Testis (tissue), 3 donors: Measurements from ENCODE around the gene SHBG. TPM values are rescaled to one million over a fixed set of nuclear protein-coding genes. Genes with fewer than 3 reads are reported as not detected.
A peak's percentile ranks its signal among the peaks of the same experiment; 100 is the strongest.

Source experiments
- DNase-seq: peaks from one replicate; pipeline ENCODE4 v3.0.0-alpha.2; 2019
- H3K27ac ChIP-seq, 2 donors: fragments of 200-600 bp; sonication (generic); one replicate each; pipeline ENCODE4 v1.5.1; 2019
- H3K27me3 ChIP-seq: fragments of 200-600 bp; sonication (generic); one replicate; pipeline ENCODE4 v1.5.1; 2019
- H3K36me3 ChIP-seq: fragments of 200-600 bp; sonication (generic); one replicate; pipeline ENCODE4 v1.5.1; 2017; ENCODE audit warnings: low read depth; ENCODE audit errors: missing control alignments
- H3K4me1 ChIP-seq: fragments of 200-600 bp; sonication (generic); one replicate; pipeline ENCODE4 v1.5.1; 2019
- H3K4me3 ChIP-seq, 2 donors: fragments of 200-600 bp; sonication (generic); one replicate each; pipeline ENCODE4 v1.5.1; 2017 to 2019
- H3K9me3 ChIP-seq: fragments of 200-600 bp; sonication (generic); one replicate; pipeline ENCODE4 v1.5.1; 2017
- CTCF ChIP-seq, 3 experiments: fragments of 450-650 bp in 2 of 3; fragments of 200-600 bp in 1 of 3; sonication (generic) in 1 of 3; IDR thresholded peaks; one replicate each; pipeline ENCODE4 v1.5.1; 2016 to 2019; ENCODE audit warnings: antibody characterized with exemption in 3 of 3, mild to moderate bottlenecking in 2 of 3, moderate library complexity in 1 of 3
- POLR2A ChIP-seq: fragments of 450-650 bp; IDR thresholded peaks from one replicate; pipeline ENCODE4 v1.6.1; 2017; ENCODE audit warnings: antibody characterized with exemption, mild to moderate bottlenecking, moderate library complexity
- WGBS, 2 donors: methylation state at CpG; one replicate each; pipeline ENCODE4 v1.1.5; 2018; 5-methylcytosine and 5-hydroxymethylcytosine counted together
- intact Hi-C: fragments of 100-400 bp; cut with DNase I; formaldehyde crosslinking; loops from one replicate; pipeline ENCODE4 v1.15.1; 2023; ENCODE audit warnings: low total_unique reads
- polyA plus RNA-seq: library from polyadenylated mRNA; stranded (reverse); fragments of 350-450 nt; fragmentation: Illumina TruSeq; extraction: RNeasy Lipid Tissue Mini Kit (QIAGEN cat#74804); gene quantifications from one replicate; pipeline ENCODE4 v1.2.3, GENCODE V29; 2014; ENCODE audit warnings: low read depth, low replicate concordance; ENCODE audit not compliant: insufficient read depth
- total RNA-seq, 2 donors: library from RNA; depleted of rRNA; stranded (reverse); fragments of >200 nt; gene quantifications; one replicate each; pipeline ENCODE4 v1.2.3, GENCODE V29; 2016

Gene SHBG
- total and polyA plus RNA-seq, 3 donors from 2014 or later: 3.2 to 17.8 (median 6.1) TPM

DNA sequence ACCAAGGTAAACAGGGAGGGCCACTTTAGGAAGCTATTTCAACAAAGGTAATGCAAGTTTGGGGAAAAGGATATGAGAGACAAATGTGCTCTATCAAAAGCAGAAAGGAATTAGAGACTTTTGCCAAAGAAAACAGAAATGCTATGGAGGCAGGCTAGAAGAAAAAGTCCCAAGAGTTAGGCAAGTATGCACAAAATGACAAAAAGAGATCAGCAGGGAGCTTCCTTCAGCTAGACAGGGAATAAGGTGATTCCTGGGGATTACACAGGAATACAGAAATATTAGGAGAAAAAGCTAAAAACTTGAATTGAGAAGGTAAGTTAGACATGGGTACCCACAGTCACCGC is 17.7 kb upstream of the SHBG start:
- intact Hi-C loops: no loop called here

GRCh38 chr17:7613769-7614424 is 16.0 kb upstream of the SHBG start:
- H3K4me1 ChIP-seq: peaks cover 23% of the 10 kb centered on the region
- H3K27ac ChIP-seq: peak overlapping the region; percentile 81 to 96
- intact Hi-C loops: no loop called here
- DNase-seq: no peak
- H3K4me3 ChIP-seq: peak overlapping the region; percentile 85 to 87
- H3K36me3 ChIP-seq: no peaks in the 10 kb centered on the region
- no peaks in the 10 kb centered on the region for H3K27me3 ChIP-seq
- WGBS, 2 donors: 3 to 5% methylated on average over 19 to 20 of the region's 20 CpGs
- TF ChIP-seq POLR2A (no peak), CTCF (IDR thresholded peaks at IDR 0.05) (no peak)
- no peaks in the 10 kb centered on the region for H3K9me3 ChIP-seq

More for the DNA sequence above, 17.7 kb upstream of the SHBG start:
- Histone ChIP-seq H3K27me3 (no peaks in the 10 kb centered on the region), H3K4me3 (no peak overlapping the region), H3K27ac (no peak overlapping the region), H3K9me3 (no peaks in the 10 kb centered on the region), H3K36me3 (no peaks in the 10 kb centered on the region), H3K4me1 (peaks cover 23% of the 10 kb centered on the region)
- TF ChIP-seq CTCF (IDR thresholded peaks at IDR 0.05) (no peak), POLR2A (no peak)
- DNase-seq: no peak
- 79 to 84% methylated on average over 1 of the region's 1 CpG for WGBS, 2 donors

- intact Hi-C loops: no loop called here
- Histone ChIP-seq H3K9me3 (no peaks in the 10 kb centered on the region), H3K4me3 (peak within 1 kb of the TSS; percentile 85 to 87), H3K36me3 (no peaks in the 10 kb centered on the region), H3K4me1 (peaks cover 23% of the 10 kb centered on the region), H3K27me3 (no peaks in the 10 kb centered on the region), H3K27ac (peak within 1 kb of the TSS; percentile 81 to 96)
- peak; percentile 100 for DNase-seq
- WGBS, 2 donors: 1% methylated on average over 33 to 42 of the region's 93 CpGs
- peak; percentile 38 to 70 (median 61) for TF ChIP-seq CTCF (IDR thresholded peaks at IDR 0.05)
- peak; percentile 36 for TF ChIP-seq POLR2A
These were observed 15.3 kb upstream of the SHBG start, which contains the start of gene FXR2 for GRCh38 chr17:7614425-7615264. TSS of gene FXR2 (minus strand) at chr17:7614897. CDS start at chr17:7614532, 365 bp downstream.

DNA sequence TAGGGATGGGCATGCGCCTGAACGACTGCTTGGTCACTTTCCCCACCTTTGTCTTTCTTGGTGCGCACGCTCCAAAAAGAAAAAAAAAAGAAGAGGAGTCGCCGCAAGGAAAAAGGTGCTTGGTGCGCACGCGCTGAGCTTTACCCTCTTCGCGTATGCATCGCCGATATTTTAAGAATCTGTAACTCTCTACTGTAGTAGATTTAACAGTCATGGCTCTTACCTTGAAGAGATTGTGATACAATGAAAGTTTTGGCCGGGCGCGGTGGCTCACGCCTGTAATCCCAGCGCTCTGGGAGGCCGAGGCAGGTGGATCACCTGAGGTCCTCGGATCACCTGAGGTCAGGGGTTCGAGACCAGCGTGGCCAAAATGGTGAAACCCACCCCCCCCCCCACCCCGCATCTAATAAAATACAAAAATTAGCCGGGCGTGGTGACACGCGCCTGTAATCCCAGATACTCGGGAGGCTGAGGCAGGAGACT is 14.6 kb upstream of the SHBG start:
- Histone ChIP-seq H3K36me3 (no peaks in the 10 kb centered on the region), H3K27ac (peak overlapping the region; percentile 81 to 96), H3K4me3 (peak overlapping the region; percentile 85 to 87), H3K9me3 (no peaks in the 10 kb centered on the region), H3K4me1 (peaks cover 23% of the 10 kb centered on the region), H3K27me3 (no peaks in the 10 kb centered on the region)
- no peak for TF ChIP-seq CTCF (IDR thresholded peaks at IDR 0.05)
- no peak for TF ChIP-seq POLR2A
- WGBS, 2 donors: 3% methylated on average over 25 to 28 of the region's 28 CpGs
- intact Hi-C loops: no loop called here
- no peak for DNase-seq
